GM12878 (cell line): Measurements from ENCODE around the gene KCNJ16. TPM values are rescaled to one million over a fixed set of nuclear protein-coding genes. Genes with fewer than 3 reads are reported as not detected.

Source experiments
- ATAC-seq: fragments of 200-7000 bp; cut with Tn5 transposase; 3 replicates; pipeline ENCODE4 v1.9.1; 2020; ENCODE audit warnings: mild to moderate bottlenecking, moderate library complexity
- BruUV-seq: library from RNA; stranded (reverse); fragments of 400-500 nt; replicated peaks from 2 replicates; lab custom pipeline; 2021; lab: Mats Ljungman, UMichigan
- CTCF ChIA-PET: fragments of 300-600 bp; sonication (Branson Sonifier 250); formaldehyde crosslinking; extraction: SDS; loops from one replicate; lab custom pipeline; 2021; ENCODE audit warnings: inconsistent platforms; lab: Yijun Ruan, JAX
- POLR2A ChIA-PET: fragments of 350-600 bp; formaldehyde crosslinking; extraction: SDS; loops from one replicate; lab custom pipeline; 2021; ENCODE audit warnings: inconsistent platforms; lab: Charles Lee
- RAD21 ChIA-PET: fragments of 300-600 bp; sonication (Branson Sonifier 250); formaldehyde crosslinking; loops from one replicate; lab custom pipeline; 2023; ENCODE audit warnings: antibody characterized with exemption; ENCODE audit not compliant: unreplicated experiment; lab: Charles Lee
- SMC1A ChIA-PET: fragments of 300-600 bp; sonication (Branson Sonifier 250); formaldehyde crosslinking; loops from one replicate; lab custom pipeline; 2023; ENCODE audit not compliant: unreplicated experiment, uncharacterized antibody; lab: Charles Lee
- DNase-seq: peaks from one replicate; pipeline ENCODE4 v3.0.0-alpha.2; 2011; ENCODE audit warnings: low read depth, low spot score
- FAIRE-seq: peaks from 3 replicates; lab custom pipeline; 2011; peaks lifted over from hg19 to GRCh38; lab: Jason Lieb, UNC
- H2AFZ ChIP-seq: 2 replicates; pipeline ENCODE4 v1.6.0; 2011; ENCODE audit warnings: low read depth, low read length, control low read depth; ENCODE audit not compliant: control insufficient read depth
- H3K27ac ChIP-seq: 2 replicates; pipeline ENCODE4 v1.5.1; 2011; ENCODE audit warnings: control low read depth; ENCODE audit not compliant: control insufficient read depth, insufficient read depth
- H3K27me3 ChIP-seq, 2 experiments: replicated peaks in 1 of 2; 2 replicates each; pipeline versions ENCODE4 v1.6.0 to v1.6.1; 2011; ENCODE audit warnings: low read length in 1 of 2; ENCODE audit not compliant: control insufficient read depth in 2 of 2, insufficient read depth in 2 of 2
- H3K36me3 ChIP-seq, 2 experiments: 2 replicates each; pipeline ENCODE4 v1.5.1; 2011; ENCODE audit warnings: low read length in 1 of 2; ENCODE audit not compliant: control insufficient read depth in 2 of 2, insufficient read depth in 2 of 2
- H3K4me1 ChIP-seq: 2 replicates; pipeline ENCODE4 v1.6.1; 2011; ENCODE audit warnings: mild to moderate bottlenecking, low read length, moderate library complexity, mixed read lengths; ENCODE audit not compliant: control insufficient read depth, insufficient read depth
- H3K4me2 ChIP-seq: 2 replicates; pipeline ENCODE4 v1.6.0; 2011; ENCODE audit warnings: control low read depth; ENCODE audit not compliant: control insufficient read depth, insufficient read depth
- H3K4me3 ChIP-seq: fragments of 200-600 bp; sonication (generic); 2 replicates; pipeline ENCODE4 v1.5.1; 2016
- H3K79me2 ChIP-seq: 2 replicates; pipeline ENCODE4 v1.6.0; 2011; ENCODE audit warnings: low read length; ENCODE audit not compliant: control insufficient read depth, insufficient read depth
- H3K9ac ChIP-seq: 2 replicates; pipeline ENCODE4 v1.8.0; 2011; ENCODE audit warnings: low read length, control low read depth, mixed read lengths; ENCODE audit not compliant: control insufficient read depth, insufficient read depth
- H3K9me3 ChIP-seq: replicated peaks from 3 replicates; pipeline ENCODE4 v1.5.1; 2011; ENCODE audit warnings: mild to moderate bottlenecking, low read length; ENCODE audit not compliant: control insufficient read depth, insufficient read depth
- H4K20me1 ChIP-seq: 2 replicates; pipeline ENCODE4 v1.6.0; 2011; ENCODE audit not compliant: control insufficient read depth, insufficient read depth
- BMI1 ChIP-seq: fragments of 450-650 bp; IDR thresholded peaks from 2 replicates; pipeline ENCODE4 v1.6.1; 2016; ENCODE audit warnings: mild to moderate bottlenecking, moderate library complexity, borderline replicate concordance
- DPF2 ChIP-seq: fragments of 450-650 bp; IDR thresholded peaks from 2 replicates; pipeline ENCODE4 v1.6.1; 2017; ENCODE audit warnings: mild to moderate bottlenecking
- GATAD2B ChIP-seq: fragments of 450-650 bp; conservative IDR thresholded peaks from 2 replicates; pipeline ENCODE4 v1.6.1; 2017; ENCODE audit warnings: low read depth, mild to moderate bottlenecking, moderate library complexity
- HDGF ChIP-seq: fragments of 450-650 bp; IDR thresholded peaks from 2 replicates; pipeline ENCODE4 v1.6.1; 2016; ENCODE audit warnings: antibody characterized with exemption
- IKZF2 ChIP-seq, 2 experiments: fragments of 450-650 bp; IDR thresholded peaks; 2 replicates each; pipeline ENCODE4 v1.6.1; 2017; ENCODE audit warnings: mild to moderate bottlenecking in 2 of 2, moderate library complexity in 2 of 2
- JUNB ChIP-seq: IDR thresholded peaks from 2 replicates; pipeline ENCODE4 v1.6.1; 2016; ENCODE audit warnings: antibody characterized with exemption, mild to moderate bottlenecking
- KAT2A ChIP-seq: conservative IDR thresholded peaks from 2 replicates; pipeline ENCODE4 v1.6.1; 2011; ENCODE audit warnings: low read depth, low read length; ENCODE audit not compliant: control insufficient read depth
- POLR2A ChIP-seq: IDR thresholded peaks from 2 replicates; pipeline ENCODE4 v1.6.1; 2011; ENCODE audit warnings: low read depth, mild to moderate bottlenecking, low read length
- RAD21 ChIP-seq: IDR thresholded peaks from 2 replicates; pipeline ENCODE4 v1.6.1; 2011; ENCODE audit warnings: mild to moderate bottlenecking, low read depth, low read length, moderate library complexity; ENCODE audit not compliant: insufficient read depth
- SMAD1 ChIP-seq: fragments of 450-650 bp; IDR thresholded peaks from 2 replicates; pipeline ENCODE4 v1.6.1; 2018; ENCODE audit warnings: mild to moderate bottlenecking, low read depth; ENCODE audit not compliant: partially characterized antibody
- STAT1 ChIP-seq: fragments of 450-650 bp; conservative IDR thresholded peaks from 2 replicates; pipeline ENCODE4 v1.6.1; 2014; ENCODE audit warnings: antibody characterized with exemption, mild to moderate bottlenecking
- TARDBP ChIP-seq: IDR thresholded peaks from 2 replicates; pipeline ENCODE4 v1.6.1; 2016; ENCODE audit warnings: borderline replicate concordance
- ZBED1 ChIP-seq: IDR thresholded peaks from 2 replicates; pipeline ENCODE4 v1.6.1; 2016; ENCODE audit warnings: borderline replicate concordance
- WGBS: methylation state at CpG from one replicate; pipeline ENCODE4 v1.1.6; 2016; ENCODE audit warnings: low lambda C conversion rate; ENCODE audit not compliant: insufficient replicate concordance, insufficient coverage; ENCODE audit errors: missing lambda C conversion rate; 5-methylcytosine and 5-hydroxymethylcytosine counted together
- in situ Hi-C: fragments of 300-500 bp; cut with MboI; formaldehyde crosslinking; loops from 9 replicates; pipeline ENCODE4 v1.14.3; 2018; ENCODE audit warnings: mixed read lengths
- intact Hi-C: fragments of 100-400 bp; cut with micrococcal nuclease; formaldehyde crosslinking; loops from one replicate; pipeline ENCODE4 v1.14.2; 2022; ENCODE audit not compliant: unreplicated experiment
- polyA plus RNA-seq, 11 experiments: library from polyadenylated mRNA; depleted of rRNA in 4 of 11; unstranded in 6 of 11; stranded (reverse) in 5 of 11; fragments of >200 nt; fragmentation: Nextera tagmentation in 4 of 11; fragmentation: Illumina TruSeq in 1 of 11; extraction: Ambion mirVana in 4 of 11; extraction: Trizol in 1 of 11; gene quantifications; 1 replicate in 1 of 11; 2 replicates in 10 of 11; pipeline versions ENCODE4 v1.2.1 to v1.2.3, GENCODE V29; 2011 to 2016; ENCODE audit warnings: inconsistent platforms in 2 of 11, missing spikeins in 2 of 11, low read depth in 1 of 11
- total RNA-seq, 4 experiments: library from RNA; depleted of rRNA in 3 of 4; stranded (reverse); fragments of >200 nt in 3 of 4; fragmentation: Illumina TruSeq in 1 of 4; extraction: Trizol in 1 of 4; gene quantifications; 2 replicates each; pipeline versions ENCODE4 v1.2.1 to v1.2.3, GENCODE V29; 2013 to 2021
- TF ChIP-seq, protein P1 (sequence below): IDR thresholded peaks from 2 replicates; pipeline ENCODE4 v1.6.1; 2011; ENCODE audit warnings: borderline replicate concordance, low read depth, mild to moderate bottlenecking, moderate library complexity, mixed read lengths, low read length; ENCODE audit not compliant: insufficient read depth; ENCODE audit errors: extremely low read length
- TF ChIP-seq, protein P2 (sequence below): IDR thresholded peaks from 2 replicates; pipeline ENCODE4 v1.6.1; 2011; ENCODE audit warnings: mild to moderate bottlenecking, low read depth, low read length, moderate library complexity; ENCODE audit not compliant: insufficient replicate concordance
- TF ChIP-seq, protein P3 (sequence below): fragments of 450-650 bp; IDR thresholded peaks from 2 replicates; pipeline ENCODE4 v1.6.1; 2014; ENCODE audit warnings: mild to moderate bottlenecking

KCNJ16 gene
- total and polyA plus RNA-seq, 10 of the 15 experiments (the other 5 are each of a cell fraction or from before 2014, with no cell fraction given), result 0.08 to 0.24 (median 0.20) TPM; not detected in 7

DNA sequence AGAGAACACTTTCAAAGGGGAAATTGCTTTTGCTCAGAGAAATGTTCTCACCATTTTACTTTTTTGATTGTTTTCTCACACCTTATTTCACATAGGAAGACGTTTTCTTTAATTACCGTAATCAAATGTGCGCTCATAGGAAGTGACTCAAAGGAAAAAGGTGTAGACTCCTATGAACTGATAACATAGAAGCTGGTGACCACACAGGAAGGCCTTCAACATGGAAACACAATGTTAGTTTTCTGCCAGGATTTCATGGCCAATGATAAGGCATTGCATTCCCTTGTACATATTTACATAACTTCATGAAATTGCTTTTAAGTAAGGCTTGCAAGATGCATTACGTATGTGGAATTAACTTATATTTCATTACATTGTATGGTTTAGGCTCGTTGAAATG is 40.9 kb upstream of the KCNJ16 start (continued):
- TF ChIP-seq STAT1 (no peak), IKZF2 (IDR thresholded peaks at IDR 0.05) (no peak), KAT2A (no peak), RAD21 (no peak)
- TF ChIP-seq, protein P1, sequence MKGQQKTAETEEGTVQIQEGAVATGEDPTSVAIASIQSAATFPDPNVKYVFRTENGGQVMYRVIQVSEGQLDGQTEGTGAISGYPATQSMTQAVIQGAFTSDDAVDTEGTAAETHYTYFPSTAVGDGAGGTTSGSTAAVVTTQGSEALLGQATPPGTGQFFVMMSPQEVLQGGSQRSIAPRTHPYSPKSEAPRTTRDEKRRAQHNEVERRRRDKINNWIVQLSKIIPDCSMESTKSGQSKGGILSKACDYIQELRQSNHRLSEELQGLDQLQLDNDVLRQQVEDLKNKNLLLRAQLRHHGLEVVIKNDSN, result no peak

DNA sequence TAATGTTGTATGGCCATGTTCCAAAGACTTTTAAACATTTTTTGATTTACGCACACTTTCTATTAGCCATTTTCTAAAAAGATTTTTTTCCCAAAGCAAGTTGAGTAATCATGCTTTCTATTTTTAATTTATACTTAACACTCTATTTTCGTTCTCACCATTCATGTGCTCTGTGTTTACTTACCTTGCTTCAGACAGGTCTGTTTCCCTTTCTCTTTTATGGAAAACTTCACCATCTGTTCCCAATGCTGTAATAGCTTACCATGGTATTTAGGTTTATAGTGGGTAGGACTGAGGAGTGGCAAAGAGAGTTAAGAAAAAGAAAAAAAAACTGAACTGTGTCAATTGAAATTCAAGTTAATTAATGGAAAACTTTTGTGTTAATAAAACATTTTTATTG is 37.5 kb upstream of the KCNJ16 start:
- Histone ChIP-seq H3K9ac (no peak overlapping the region), H3K79me2 (no peaks in the 10 kb centered on the region), H4K20me1 (no peaks in the 10 kb centered on the region), H3K9me3 (no peaks in the 10 kb centered on the region), H3K4me3 (no peak overlapping the region), H2AFZ (no peak overlapping the region), H3K4me1 (no peaks in the 10 kb centered on the region), H3K4me2 (no peak overlapping the region), H3K27me3 (no peaks in the 10 kb centered on the region), H3K36me3 (no peaks in the 10 kb centered on the region), H3K27ac (no peak overlapping the region)
- no TSS peak for BruUV-seq
- TF ChIP-seq SMAD1 (no peak), JUNB (no peak), HDGF (no peak), TARDBP (no peak), POLR2A (no peak), DPF2 (no peak), GATAD2B (no peak), BMI1 (no peak), ZBED1 (no peak)
- TF ChIP-seq, protein P2, sequence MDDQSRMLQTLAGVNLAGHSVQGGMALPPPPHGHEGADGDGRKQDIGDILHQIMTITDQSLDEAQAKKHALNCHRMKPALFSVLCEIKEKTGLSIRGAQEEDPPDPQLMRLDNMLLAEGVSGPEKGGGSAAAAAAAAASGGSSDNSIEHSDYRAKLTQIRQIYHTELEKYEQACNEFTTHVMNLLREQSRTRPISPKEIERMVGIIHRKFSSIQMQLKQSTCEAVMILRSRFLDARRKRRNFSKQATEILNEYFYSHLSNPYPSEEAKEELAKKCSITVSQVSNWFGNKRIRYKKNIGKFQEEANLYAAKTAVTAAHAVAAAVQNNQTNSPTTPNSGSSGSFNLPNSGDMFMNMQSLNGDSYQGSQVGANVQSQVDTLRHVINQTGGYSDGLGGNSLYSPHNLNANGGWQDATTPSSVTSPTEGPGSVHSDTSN, result no peak
- TF ChIP-seq, protein P3, sequence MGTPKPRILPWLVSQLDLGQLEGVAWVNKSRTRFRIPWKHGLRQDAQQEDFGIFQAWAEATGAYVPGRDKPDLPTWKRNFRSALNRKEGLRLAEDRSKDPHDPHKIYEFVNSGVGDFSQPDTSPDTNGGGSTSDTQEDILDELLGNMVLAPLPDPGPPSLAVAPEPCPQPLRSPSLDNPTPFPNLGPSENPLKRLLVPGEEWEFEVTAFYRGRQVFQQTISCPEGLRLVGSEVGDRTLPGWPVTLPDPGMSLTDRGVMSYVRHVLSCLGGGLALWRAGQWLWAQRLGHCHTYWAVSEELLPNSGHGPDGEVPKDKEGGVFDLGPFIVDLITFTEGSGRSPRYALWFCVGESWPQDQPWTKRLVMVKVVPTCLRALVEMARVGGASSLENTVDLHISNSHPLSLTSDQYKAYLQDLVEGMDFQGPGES, result no peak
- ChIA-PET SMC1A (no interaction called here), POLR2A (no interaction called here), CTCF (no interaction called here), RAD21 (interaction anchor here (0.7 kb wide), 1 partner anchor 522 kb away, joined by 3 read pairs; no protein-coding TSS in a partner anchor)
- FAIRE-seq (no peak), DNase-seq (no peak), ATAC-seq (no peak)
- intact Hi-C loops (no loop called here), in situ Hi-C loops (no loop called here)
- WGBS, result 50% methylated on average over 2 of the region's 2 CpGs
